GM19455 (cell line): ENCODE measurements around the gene NCAPH2.

ENCODE experiments used
- ATAC-seq: cut with Tn5 transposase; IDR thresholded peaks from one replicate; pipeline ENCODE4 v1.9.1; 2021; ENCODE audit not compliant: unreplicated experiment

Gene NCAPH2

DNA sequence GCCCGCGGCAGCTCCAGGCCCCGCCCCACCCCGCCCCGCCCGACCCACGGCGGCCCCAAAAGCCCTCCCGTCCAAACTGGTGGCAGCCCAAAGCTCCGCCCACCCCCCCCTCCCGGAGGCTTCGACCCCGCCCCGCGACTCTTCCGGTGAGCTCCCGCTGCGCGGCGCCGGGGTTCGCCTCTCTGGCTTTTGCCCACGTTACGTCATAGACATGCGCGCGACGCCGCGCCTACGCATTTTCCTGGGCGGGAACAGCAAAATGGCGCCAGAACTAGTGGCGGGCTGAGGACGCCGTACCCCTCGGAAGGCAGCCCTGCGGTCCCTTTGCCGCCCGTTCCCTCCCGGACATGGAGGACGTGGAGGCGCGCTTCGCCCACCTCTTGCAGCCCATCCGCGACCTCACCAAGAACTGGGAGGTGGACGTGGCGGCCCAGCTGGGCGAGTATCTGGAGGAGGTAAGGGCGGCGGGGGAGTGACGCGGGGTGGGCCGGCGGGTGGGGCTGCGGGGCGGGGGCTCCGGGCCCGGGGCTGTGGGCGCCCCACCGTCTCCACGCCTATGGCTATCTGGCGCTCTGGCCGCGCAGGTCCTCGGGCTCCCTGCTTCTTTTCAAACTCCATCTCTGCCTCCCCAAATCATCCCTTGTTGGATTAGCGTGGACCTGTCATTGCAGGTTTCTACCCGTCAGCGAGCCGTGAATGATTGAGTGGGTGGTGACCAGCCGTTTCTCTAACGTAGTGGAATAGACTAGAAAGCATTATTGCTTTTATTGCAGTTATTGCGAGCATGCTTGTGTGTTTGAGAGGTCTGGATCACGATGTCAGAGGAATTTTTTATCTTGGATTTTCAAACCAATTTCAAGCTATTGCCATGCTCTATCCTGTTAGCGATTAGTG lies at the start of gene NCAPH2:
NCAPH2 (plus strand) TSS at position 234 of the 894 bp plus-strand sequence; CDS start at position 348, 114 bp downstream.
- ATAC-seq = peak; percentile 51

DNA sequence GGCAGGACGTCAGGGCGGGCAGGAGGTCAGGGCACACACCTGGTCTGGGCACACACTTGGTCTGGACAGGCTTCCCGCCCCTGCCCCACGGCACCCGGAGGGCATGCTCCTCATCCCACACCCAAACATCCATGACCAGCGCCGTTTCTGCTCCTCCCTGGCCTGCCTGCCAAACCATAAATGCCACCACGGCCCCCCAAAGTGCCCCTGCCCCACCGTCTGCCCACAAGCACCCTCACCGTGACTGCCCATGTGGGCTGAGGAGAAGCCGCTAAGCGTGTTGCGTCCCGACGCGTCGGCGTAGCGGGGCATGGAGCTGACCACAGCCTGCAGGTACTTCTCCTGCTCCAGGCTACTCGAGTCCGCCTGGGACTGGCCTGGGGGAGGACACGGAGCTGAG lies 49.0 kb upstream of the NCAPH2 start:
- ATAC-seq = no peak

- ATAC-seq = no peak
These were observed 48.4 kb upstream of the NCAPH2 start for GRCh38 chr22:50459496-50460140.

DNA sequence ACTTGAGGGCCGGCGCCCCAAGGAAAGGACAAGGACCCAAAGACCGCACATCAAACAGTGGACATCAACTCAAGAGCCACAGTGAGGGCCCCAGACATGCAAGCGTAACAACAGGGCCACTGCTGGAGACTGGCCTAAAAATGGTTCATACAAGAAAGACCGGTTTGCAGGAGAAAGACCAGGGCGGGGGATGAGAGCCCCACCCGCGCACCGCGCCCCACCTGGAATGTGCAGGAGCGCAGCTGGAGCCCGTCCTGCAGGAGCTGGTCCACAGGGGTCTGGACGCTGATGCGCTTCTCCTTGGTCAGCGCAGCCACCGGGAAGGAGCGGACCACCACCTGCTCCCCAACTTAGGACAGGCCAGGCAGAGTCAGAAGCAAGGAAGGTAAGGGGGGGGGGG lies 47.1 kb upstream of the NCAPH2 start:
- no peak for ATAC-seq

DNA sequence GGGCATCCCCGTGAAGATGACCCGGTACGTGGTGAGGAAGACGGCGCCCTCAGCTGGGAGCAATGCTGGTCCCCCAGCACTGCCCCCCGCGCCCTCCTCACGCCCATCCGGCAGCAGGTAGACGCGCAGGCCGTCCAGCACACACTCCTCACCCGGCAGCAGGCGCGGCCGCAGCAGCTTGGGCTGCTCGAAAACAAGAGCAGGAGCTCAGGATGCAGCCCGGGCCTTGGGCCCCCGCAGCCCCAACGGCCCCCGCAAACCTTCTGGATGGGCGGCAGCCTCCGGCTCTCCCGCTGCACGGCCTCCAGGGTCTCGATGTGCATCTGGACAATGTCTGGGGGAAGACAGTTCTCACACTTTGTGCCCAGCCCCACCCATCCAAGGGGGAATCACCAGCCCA lies 46.5 kb upstream of the NCAPH2 start:
- no peak for ATAC-seq

DNA sequence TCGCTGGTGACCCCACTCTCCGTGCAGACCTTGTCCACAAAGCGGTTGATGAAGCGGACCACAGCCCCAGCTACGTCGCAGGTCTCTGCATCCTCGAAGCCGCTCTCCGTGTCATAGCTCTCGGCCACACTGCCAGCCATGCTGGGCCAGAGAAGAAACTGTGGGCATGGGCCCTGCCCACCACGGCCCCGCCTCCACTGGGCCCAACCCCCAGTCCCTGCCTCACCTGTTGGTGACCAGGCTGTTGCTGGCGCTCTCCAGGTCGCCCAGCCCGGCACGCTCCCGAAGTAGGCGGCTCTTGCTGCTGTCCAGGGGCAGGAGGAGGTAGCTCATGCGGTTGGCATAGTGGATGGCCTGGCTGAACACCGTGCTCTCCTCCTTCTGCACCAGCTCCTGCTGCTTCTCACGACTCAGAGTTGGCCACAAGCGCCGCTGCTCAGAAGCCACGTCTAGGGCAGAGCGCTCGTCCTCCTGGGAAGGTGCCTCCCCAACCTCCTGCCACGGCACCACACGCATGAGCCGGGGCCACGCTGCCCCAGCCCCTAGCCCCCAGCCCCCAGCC lies 46.0 kb upstream of the NCAPH2 start:
- no peak for ATAC-seq

DNA sequence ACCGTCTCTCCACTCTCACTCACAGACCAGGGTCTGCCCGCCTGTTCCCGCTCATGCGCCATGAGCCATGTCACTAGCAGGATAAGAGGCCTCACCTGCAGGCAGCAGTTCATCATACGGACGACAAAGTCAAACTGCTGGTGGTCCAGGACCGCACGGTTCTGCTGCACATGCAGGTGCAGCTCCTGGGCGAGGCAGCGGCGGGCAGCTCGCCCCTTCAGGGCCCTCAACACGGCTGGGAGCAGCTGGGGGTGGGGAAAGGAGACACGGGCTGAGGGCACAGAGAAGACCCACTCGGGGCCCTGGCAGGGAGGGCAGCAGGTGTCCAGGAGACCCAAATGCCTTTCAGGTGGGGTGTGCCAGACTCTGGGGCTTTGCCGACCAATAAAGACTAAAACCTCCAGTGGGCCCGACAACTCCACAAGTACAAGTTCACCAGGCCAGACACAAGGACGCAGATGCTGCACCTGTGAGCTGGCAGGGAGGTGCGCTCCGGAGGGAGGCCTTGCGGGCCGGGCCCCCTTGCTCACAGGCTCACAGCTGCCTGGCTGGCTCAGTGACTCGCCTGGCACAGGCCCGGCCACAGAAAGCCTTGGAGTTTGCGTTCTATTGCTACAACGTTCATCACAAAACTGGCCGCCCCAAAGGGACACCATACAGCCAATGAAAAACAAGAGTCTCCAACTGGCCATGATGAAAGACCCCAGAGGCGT lies 44.7 kb upstream of the NCAPH2 start:
- no peak for ATAC-seq

- ATAC-seq = no peak
These were observed 43.6 kb upstream of the NCAPH2 start for GRCh38 chr22:50464451-50464850.

DNA sequence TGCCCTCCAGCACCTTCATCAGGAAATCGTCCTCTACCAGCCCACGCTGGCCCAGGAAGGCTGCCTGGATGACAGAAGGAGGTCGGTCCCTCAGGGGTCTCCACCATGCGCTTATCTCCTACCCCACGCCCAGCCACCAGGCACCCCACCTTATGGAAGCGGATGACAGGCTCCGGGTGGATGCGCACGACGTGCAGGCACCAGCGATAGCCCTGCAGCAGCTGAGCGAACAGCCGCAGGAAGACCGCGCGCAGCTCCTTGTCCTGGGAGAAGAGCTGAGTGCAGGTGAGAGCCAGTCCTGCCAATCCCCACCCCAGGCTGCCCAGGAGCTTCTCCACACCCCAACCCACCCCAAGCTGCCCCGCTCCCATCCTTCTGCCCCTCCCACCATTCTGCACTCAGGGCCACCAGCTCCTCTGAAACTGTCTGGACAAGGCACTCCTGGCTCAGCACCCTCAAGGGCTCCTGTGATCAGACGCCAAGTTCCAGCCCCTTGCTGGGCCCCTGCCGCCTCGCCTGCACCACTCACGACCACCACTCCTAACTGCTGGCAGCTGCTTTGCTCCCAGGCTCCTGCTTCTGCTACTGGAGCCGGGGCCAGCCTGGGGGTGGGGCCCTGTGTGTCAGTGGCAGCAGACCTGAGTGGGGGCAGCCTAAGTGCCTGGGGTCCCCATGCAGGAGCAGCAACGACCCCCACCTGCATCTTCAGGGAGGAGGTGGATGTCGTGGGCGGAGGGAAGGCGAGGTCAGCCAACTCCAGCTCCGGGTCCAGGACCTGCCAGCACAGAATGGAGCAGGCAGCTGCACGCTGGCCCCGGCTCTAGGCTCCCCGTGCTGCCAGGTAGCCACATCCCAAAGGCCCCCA lies 42.7 kb upstream of the NCAPH2 start:
- no peak for ATAC-seq

- ATAC-seq = no peak
These were observed 40.7 kb upstream of the NCAPH2 start for GRCh38 chr22:50467341-50467740.

GRCh38 chr22:50467773-50468440 lies 40.1 kb upstream of the NCAPH2 start:
- ATAC-seq = no peak

GRCh38 chr22:50468626-50469025 lies 39.4 kb upstream of the NCAPH2 start:
- no peak for ATAC-seq

GRCh38 chr22:50469377-50470305 lies 38.4 kb upstream of the NCAPH2 start:
- ATAC-seq = peak; percentile 41

DNA sequence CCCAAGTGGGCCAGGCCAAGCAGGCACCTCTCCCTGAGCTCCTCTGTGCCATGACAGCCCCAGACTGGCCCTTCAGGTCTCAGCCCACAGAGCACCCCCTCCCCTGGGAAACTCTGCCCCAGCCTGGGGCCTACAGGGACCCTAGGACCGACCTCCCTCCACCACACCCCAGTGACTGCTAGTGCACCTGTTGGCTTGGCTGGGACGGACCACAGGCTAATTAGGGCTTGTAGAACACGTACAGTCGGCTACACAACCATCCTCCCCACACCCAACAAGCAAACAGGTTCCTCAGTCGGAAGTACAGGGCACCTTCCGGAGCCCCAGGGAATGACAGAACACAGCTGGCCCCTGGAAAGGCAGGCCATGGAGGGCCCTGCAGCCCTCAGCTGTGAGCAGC lies 37.5 kb upstream of the NCAPH2 start:
- no peak for ATAC-seq

DNA sequence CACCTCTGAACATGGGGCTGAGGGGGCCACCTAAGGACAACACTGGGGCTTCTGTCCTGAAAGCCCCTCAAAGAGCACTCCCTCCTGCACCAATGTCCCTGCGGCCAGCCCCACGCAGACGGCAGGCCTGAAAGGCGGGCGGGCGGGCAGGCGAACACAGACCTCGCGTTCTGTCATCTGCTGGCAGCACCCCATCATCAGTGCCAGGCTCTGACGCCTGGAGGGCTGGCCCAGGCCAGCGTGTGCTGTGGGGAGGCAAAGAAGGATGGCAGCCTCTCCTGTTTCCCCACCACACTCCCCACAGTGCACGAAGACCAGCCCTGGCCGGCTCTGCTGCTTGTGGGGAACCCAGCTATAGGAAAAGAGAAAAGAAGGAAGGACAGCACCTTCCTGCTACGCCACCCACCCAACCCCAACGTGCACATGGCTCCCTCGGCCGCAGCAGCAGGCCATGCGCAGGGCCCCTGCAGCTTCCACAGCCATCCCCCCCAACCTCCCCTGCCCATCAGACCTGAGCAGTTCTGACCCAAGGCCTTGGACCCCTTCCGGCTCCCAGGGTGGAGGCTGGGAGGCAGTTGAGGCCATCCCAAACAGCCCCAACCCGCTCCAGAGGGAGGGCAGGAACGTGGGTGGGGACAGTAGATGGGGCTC lies 36.7 kb upstream of the NCAPH2 start:
- ATAC-seq = no peak

GRCh38 chr22:50471962-50472361 lies 36.1 kb upstream of the NCAPH2 start:
- ATAC-seq = no peak

DNA sequence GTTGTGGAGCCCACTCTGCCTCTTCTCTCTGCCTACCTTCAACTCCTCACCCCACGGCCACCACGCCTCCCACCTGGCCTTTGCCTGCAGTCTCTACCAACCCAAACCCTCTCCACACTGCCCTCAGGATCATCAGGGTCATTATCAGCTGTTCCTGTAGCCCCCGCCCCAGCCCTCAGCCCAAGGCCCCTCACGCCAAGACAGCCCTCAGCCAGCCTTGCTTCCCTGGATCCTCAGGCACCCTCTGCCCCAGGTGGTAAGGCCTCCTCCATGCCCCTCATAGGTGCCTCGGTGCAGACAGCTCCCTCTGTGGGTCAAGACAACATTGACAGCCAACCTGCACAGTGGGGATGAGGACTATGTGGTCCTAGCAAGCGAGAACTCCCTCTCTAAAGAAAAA lies 34.9 kb upstream of the NCAPH2 start:
- ATAC-seq = no peak
